Measurements from ENCODE around the gene DAB2IP.

DNA sequence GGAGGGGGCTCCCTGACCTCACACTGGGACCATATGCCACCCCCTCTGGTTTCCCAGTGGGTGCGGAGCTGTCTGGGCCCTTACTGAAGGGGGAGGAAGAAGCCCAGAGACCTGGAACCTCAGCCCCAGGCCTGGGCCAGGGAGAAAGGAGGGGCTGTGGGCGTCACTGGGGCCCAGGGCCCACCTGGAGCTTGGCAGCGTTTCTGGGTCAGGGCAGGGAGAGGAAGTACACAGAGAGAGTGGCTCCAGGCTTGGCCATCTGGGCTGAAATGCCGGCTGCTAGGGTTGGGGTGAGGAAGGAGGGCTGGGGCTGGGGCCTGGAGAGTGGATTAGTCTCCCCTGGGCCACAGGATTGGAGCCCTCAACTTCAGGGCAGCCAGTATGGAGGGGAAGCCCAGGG is 6.4 kb upstream of the DAB2IP start:
- no peak for TF ChIP-seq POLR2A (IDR thresholded peaks at IDR 0.05)
- TF ChIP-seq, protein P1, sequence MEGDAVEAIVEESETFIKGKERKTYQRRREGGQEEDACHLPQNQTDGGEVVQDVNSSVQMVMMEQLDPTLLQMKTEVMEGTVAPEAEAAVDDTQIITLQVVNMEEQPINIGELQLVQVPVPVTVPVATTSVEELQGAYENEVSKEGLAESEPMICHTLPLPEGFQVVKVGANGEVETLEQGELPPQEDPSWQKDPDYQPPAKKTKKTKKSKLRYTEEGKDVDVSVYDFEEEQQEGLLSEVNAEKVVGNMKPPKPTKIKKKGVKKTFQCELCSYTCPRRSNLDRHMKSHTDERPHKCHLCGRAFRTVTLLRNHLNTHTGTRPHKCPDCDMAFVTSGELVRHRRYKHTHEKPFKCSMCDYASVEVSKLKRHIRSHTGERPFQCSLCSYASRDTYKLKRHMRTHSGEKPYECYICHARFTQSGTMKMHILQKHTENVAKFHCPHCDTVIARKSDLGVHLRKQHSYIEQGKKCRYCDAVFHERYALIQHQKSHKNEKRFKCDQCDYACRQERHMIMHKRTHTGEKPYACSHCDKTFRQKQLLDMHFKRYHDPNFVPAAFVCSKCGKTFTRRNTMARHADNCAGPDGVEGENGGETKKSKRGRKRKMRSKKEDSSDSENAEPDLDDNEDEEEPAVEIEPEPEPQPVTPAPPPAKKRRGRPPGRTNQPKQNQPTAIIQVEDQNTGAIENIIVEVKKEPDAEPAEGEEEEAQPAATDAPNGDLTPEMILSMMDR (IDR thresholded peaks at IDR 0.05), result no peak
